Measurements from ENCODE around the gene CPTP.

- TF ChIP-seq GATA3 (IDR thresholded peaks at IDR 0.05; ENCODE audit: low read depth, low read length), result no peak
- TF ChIP-seq GATA2 (IDR thresholded peaks at IDR 0.05; ENCODE audit: low read depth, low read length), result no peak
These were observed 29.3 kb upstream of the CPTP start for GRCh38 chr1:1295154-1295923.
